Thoracic aorta (tissue), 2 donors: ENCODE measurements around the gene C4orf33. TPM values are rescaled to one million over a fixed set of nuclear protein-coding genes. Genes with fewer than 3 reads are reported as not detected.

ENCODE experiments used
- ATAC-seq: fragments of 150-250 bp; one replicate; pipeline ENCODE4 v1.8.0; 2017; ENCODE audit warnings: low read depth; ENCODE audit not compliant: insufficient number of reproducible peaks, low FRiP score
- DNase-seq: peaks from one replicate; pipeline ENCODE4 v3.0.0-alpha.2; 2020; ENCODE audit warnings: low spot score
- H3K27ac ChIP-seq, 2 donors: fragments of 200-600 bp; sonication (generic); 1 replicate in 1 of 2; 2 replicates in 1 of 2; pipeline ENCODE4 v1.5.1; 2016; ENCODE audit warnings: mild to moderate bottlenecking in 2 of 2, moderate library complexity in 2 of 2
- H3K27me3 ChIP-seq: fragments of 200-600 bp; sonication (generic); replicated peaks from 2 replicates; pipeline ENCODE4 v1.6.0; 2016; ENCODE audit warnings: mild to moderate bottlenecking; ENCODE audit not compliant: insufficient read depth
- H3K36me3 ChIP-seq: fragments of 200-600 bp; sonication (generic); one replicate; pipeline ENCODE4 v1.5.1; 2016
- H3K4me1 ChIP-seq, 2 donors: fragments of 200-600 bp; sonication (generic); 1 replicate in 1 of 2; 2 replicates in 1 of 2; pipeline versions ENCODE4 v1.5.1 to v1.6.0; 2016; ENCODE audit warnings: low read depth in 2 of 2, mild to moderate bottlenecking in 1 of 2; ENCODE audit not compliant: control insufficient read depth in 1 of 2
- H3K4me3 ChIP-seq: fragments of 200-600 bp; sonication (generic); 2 replicates; pipeline ENCODE4 v1.5.1; 2016; ENCODE audit warnings: mild to moderate bottlenecking
- H3K9me3 ChIP-seq: fragments of 200-600 bp; sonication (generic); 2 replicates; pipeline ENCODE4 v1.5.1; 2016
- CTCF ChIP-seq: fragments of 200-600 bp; sonication (generic); IDR thresholded peaks from one replicate; pipeline ENCODE4 v1.5.1; 2019; ENCODE audit warnings: antibody characterized with exemption
- total RNA-seq, 2 donors: library from RNA; depleted of rRNA; stranded (reverse); fragments of >200 nt; gene quantifications; one replicate each; pipeline versions ENCODE4 v1.1.0 to v1.2.3, GENCODE V29; 2016

Gene C4orf33
- total RNA-seq, 2 donors from 2014 or later = 2.2 to 4.9 TPM

- no peaks in the 10 kb centered on the region for H3K27me3 ChIP-seq
- peaks cover 18% of the 10 kb centered on the region for H3K36me3 ChIP-seq
Measured at GRCh38 chr4:129077326-129077725, 18.6 kb upstream of the C4orf33 start.

GRCh38 chr4:129080129-129080528 is 15.8 kb upstream of the C4orf33 start:
- no peak for TF ChIP-seq CTCF
- ATAC-seq (no peak), DNase-seq (no peak)
- H3K36me3 ChIP-seq = peaks cover 18% of the 10 kb centered on the region
- H3K4me1 ChIP-seq = no peaks in the 10 kb centered on the region
- no peaks in the 10 kb centered on the region for H3K27me3 ChIP-seq
- H3K9me3 ChIP-seq = no peaks in the 10 kb centered on the region
- H3K27ac ChIP-seq = no peak overlapping the region
- H3K4me3 ChIP-seq = no peak overlapping the region

More at GRCh38 chr4:129077326-129077725, 18.6 kb upstream of the C4orf33 start:
- ATAC-seq (no peak), DNase-seq (no peak)
- Histone ChIP-seq H3K4me1 (no peaks in the 10 kb centered on the region), H3K4me3 (no peak overlapping the region), H3K9me3 (peaks cover under 1% of the 10 kb centered on the region), H3K27ac (no peak overlapping the region)
- no peak for TF ChIP-seq CTCF

GRCh38 chr4:129082302-129082701 is 13.7 kb upstream of the C4orf33 start:
- H3K27ac ChIP-seq = no peak overlapping the region
- H3K4me3 ChIP-seq = no peak overlapping the region
- DNase-seq (no peak), ATAC-seq (no peak)
- H3K4me1 ChIP-seq = no peaks in the 10 kb centered on the region
- no peaks in the 10 kb centered on the region for H3K9me3 ChIP-seq
- peaks cover 18% of the 10 kb centered on the region for H3K36me3 ChIP-seq
- TF ChIP-seq CTCF = no peak
- H3K27me3 ChIP-seq = no peaks in the 10 kb centered on the region

GRCh38 chr4:129085472-129085871 is 10.5 kb upstream of the C4orf33 start:
- Histone ChIP-seq H3K36me3 (peaks cover 9% of the 10 kb centered on the region), H3K9me3 (no peaks in the 10 kb centered on the region), H3K27me3 (no peaks in the 10 kb centered on the region), H3K4me3 (no peak overlapping the region), H3K4me1 (no peaks in the 10 kb centered on the region), H3K27ac (no peak overlapping the region)
- no peak for ATAC-seq
- no peak for DNase-seq
- TF ChIP-seq CTCF = no peak

GRCh38 chr4:129087516-129087915 is 8.4 kb upstream of the C4orf33 start:
- no peaks in the 10 kb centered on the region for H3K36me3 ChIP-seq
- no peak overlapping the region for H3K4me3 ChIP-seq
- H3K27ac ChIP-seq = no peak overlapping the region
- H3K9me3 ChIP-seq = no peaks in the 10 kb centered on the region
- ATAC-seq (no peak), DNase-seq (no peak)
- TF ChIP-seq CTCF = no peak
- H3K4me1 ChIP-seq = peaks cover 6 to 19% of the 10 kb centered on the region in 2 donors
- H3K27me3 ChIP-seq = no peaks in the 10 kb centered on the region
